ENCODE results near the gene STAG3. TPM values are rescaled to one million over a fixed set of nuclear protein-coding genes. Genes with fewer than 3 reads are reported as not detected.

STAG3 gene
- total RNA-seq, 3 donors from 2014 or later: 3.3 to 5.8 (median 3.9) TPM

- H3K9me3 Mint-ChIP-seq: no peaks in the 10 kb centered on the region
- peaks cover 60% of the 10 kb centered on the region for H3K4me1 Mint-ChIP-seq (ENCODE audit: low read depth)
- H3K36me3 Mint-ChIP-seq (ENCODE audit: insufficient read depth): peaks cover 9% of the 10 kb centered on the region
- H3K4me3 Mint-ChIP-seq: no peak overlapping the region
- ATAC-seq (no peak), DNase-seq (no peak)
- no peaks in the 10 kb centered on the region for H3K27me3 Mint-ChIP-seq (ENCODE audit: low read depth)
Measured at GRCh38 chr7:100160067-100160466, 17.7 kb upstream of the STAG3 start.

- peak overlapping the region; percentile 42 for H3K4me3 Mint-ChIP-seq
- DNase-seq: no peak
- H3K9me3 Mint-ChIP-seq: no peaks in the 10 kb centered on the region
- H3K36me3 Mint-ChIP-seq (ENCODE audit: insufficient read depth): no peaks in the 10 kb centered on the region
- ATAC-seq: no peak
- peaks cover 7% of the 10 kb centered on the region for H3K27me3 Mint-ChIP-seq (ENCODE audit: low read depth)
- H3K4me1 Mint-ChIP-seq (ENCODE audit: low read depth): peaks cover 61% of the 10 kb centered on the region
Measured at GRCh38 chr7:100163006-100163531, 14.6 kb upstream of the STAG3 start.

GRCh38 chr7:100163871-100164270 lies 13.8 kb upstream of the STAG3 start:
- no peaks in the 10 kb centered on the region for H3K36me3 Mint-ChIP-seq (ENCODE audit: insufficient read depth)
- ATAC-seq: no peak
- peaks cover 67% of the 10 kb centered on the region for H3K4me1 Mint-ChIP-seq (ENCODE audit: low read depth)
- DNase-seq: no peak
- no peak overlapping the region for H3K4me3 Mint-ChIP-seq
- no peaks in the 10 kb centered on the region for H3K9me3 Mint-ChIP-seq
- H3K27me3 Mint-ChIP-seq (ENCODE audit: low read depth): peaks cover 13% of the 10 kb centered on the region

GRCh38 chr7:100166317-100166940 lies 11.3 kb upstream of the STAG3 start:
- H3K4me3 Mint-ChIP-seq: peak overlapping the region; percentile 53
- peaks cover 17% of the 10 kb centered on the region for H3K27me3 Mint-ChIP-seq (ENCODE audit: low read depth)
- no peaks in the 10 kb centered on the region for H3K9me3 Mint-ChIP-seq
- no peak for DNase-seq
- H3K4me1 Mint-ChIP-seq (ENCODE audit: low read depth): peaks cover 77% of the 10 kb centered on the region
- peak; percentile 22 to 36 for ATAC-seq
- H3K36me3 Mint-ChIP-seq (ENCODE audit: insufficient read depth): no peaks in the 10 kb centered on the region

GRCh38 chr7:100166970-100167911 lies 10.5 kb upstream of the STAG3 start:
- Mint-ChIP-seq H3K4me3 (peak overlapping the region; percentile 81), H3K9me3 (no peaks in the 10 kb centered on the region), H3K27me3 (ENCODE audit: low read depth) (peaks cover 17% of the 10 kb centered on the region), H3K4me1 (ENCODE audit: low read depth) (peaks cover 77% of the 10 kb centered on the region), H3K36me3 (ENCODE audit: insufficient read depth) (no peaks in the 10 kb centered on the region)
- ATAC-seq: peak in 1 of 2 donors; percentile 19
- no peak for DNase-seq

GRCh38 chr7:100167912-100168323 lies 9.8 kb upstream of the STAG3 start:
- Mint-ChIP-seq H3K4me3 (peak overlapping the region; percentile 81), H3K9me3 (no peaks in the 10 kb centered on the region), H3K4me1 (ENCODE audit: low read depth) (peaks cover 73% of the 10 kb centered on the region), H3K36me3 (ENCODE audit: insufficient read depth) (no peaks in the 10 kb centered on the region), H3K27me3 (ENCODE audit: low read depth) (peaks cover 17% of the 10 kb centered on the region)
- ATAC-seq (peak in 1 of 2 donors; percentile 9), DNase-seq (no peak)

GRCh38 chr7:100169147-100169850 lies 8.4 kb upstream of the STAG3 start:
- ATAC-seq (no peak), DNase-seq (no peak)
- Mint-ChIP-seq H3K4me1 (ENCODE audit: low read depth) (peaks cover 59% of the 10 kb centered on the region), H3K9me3 (no peaks in the 10 kb centered on the region), H3K27me3 (ENCODE audit: low read depth) (peaks cover 17% of the 10 kb centered on the region), H3K4me3 (peak overlapping the region; percentile 81), H3K36me3 (ENCODE audit: insufficient read depth) (no peaks in the 10 kb centered on the region)

GRCh38 chr7:100170101-100170897 lies 7.4 kb upstream of the STAG3 start:
- DNase-seq (no peak), ATAC-seq (no peak)
- Mint-ChIP-seq H3K36me3 (ENCODE audit: insufficient read depth) (no peaks in the 10 kb centered on the region), H3K9me3 (no peaks in the 10 kb centered on the region), H3K4me1 (ENCODE audit: low read depth) (peaks cover 61% of the 10 kb centered on the region), H3K4me3 (peak overlapping the region; percentile 75), H3K27me3 (ENCODE audit: low read depth) (peaks cover 17% of the 10 kb centered on the region)

- H3K4me1 Mint-ChIP-seq (ENCODE audit: low read depth): peaks cover 59% of the 10 kb centered on the region
- H3K27me3 Mint-ChIP-seq (ENCODE audit: low read depth): peaks cover 17% of the 10 kb centered on the region
- ATAC-seq: peak; percentile 38 to 39
- peak overlapping the region; percentile 75 for H3K4me3 Mint-ChIP-seq
- no peaks in the 10 kb centered on the region for H3K9me3 Mint-ChIP-seq
- H3K36me3 Mint-ChIP-seq (ENCODE audit: insufficient read depth): no peaks in the 10 kb centered on the region
- DNase-seq: no peak
Measured at GRCh38 chr7:100171087-100171681, 6.5 kb upstream of the STAG3 start.

GRCh38 chr7:100171840-100172239 lies 5.9 kb upstream of the STAG3 start:
- H3K27me3 Mint-ChIP-seq (ENCODE audit: low read depth): peaks cover 17% of the 10 kb centered on the region
- peaks cover 57% of the 10 kb centered on the region for H3K4me1 Mint-ChIP-seq (ENCODE audit: low read depth)
- peak in 1 of 2 donors; percentile 2 for ATAC-seq
- DNase-seq: no peak
- peak overlapping the region; percentile 73 for H3K4me3 Mint-ChIP-seq
- no peaks in the 10 kb centered on the region for H3K9me3 Mint-ChIP-seq
- H3K36me3 Mint-ChIP-seq (ENCODE audit: insufficient read depth): no peaks in the 10 kb centered on the region

GRCh38 chr7:100173806-100174495 lies 3.8 kb upstream of the STAG3 start:
- ATAC-seq: no peak
- Mint-ChIP-seq H3K4me1 (ENCODE audit: low read depth) (peaks cover 36% of the 10 kb centered on the region), H3K27me3 (ENCODE audit: low read depth) (peaks cover 3% of the 10 kb centered on the region), H3K36me3 (ENCODE audit: insufficient read depth) (no peaks in the 10 kb centered on the region), H3K9me3 (no peaks in the 10 kb centered on the region), H3K4me3 (no peak overlapping the region)
- DNase-seq: no peak

GRCh38 chr7:100174582-100174981 lies 3.1 kb upstream of the STAG3 start:
- Mint-ChIP-seq H3K4me3 (no peak overlapping the region), H3K9me3 (no peaks in the 10 kb centered on the region), H3K4me1 (ENCODE audit: low read depth) (peaks cover 30% of the 10 kb centered on the region), H3K27me3 (ENCODE audit: low read depth) (peaks cover 3% of the 10 kb centered on the region), H3K36me3 (ENCODE audit: insufficient read depth) (no peaks in the 10 kb centered on the region)
- ATAC-seq (no peak), DNase-seq (no peak)
